Loucy (cell line): ENCODE measurements around the gene MROH8.
A peak's percentile ranks its signal among the peaks of the same experiment; 100 is the strongest.

Experiments used
- EZH2phosphoT487 ChIP-seq: fragments of 200-600 bp; IDR thresholded peaks from 2 replicates; pipeline ENCODE4 v1.6.1; 2018; ENCODE audit warnings: antibody characterized with exemption, mild to moderate bottlenecking, moderate library complexity, borderline replicate concordance
- TF ChIP-seq, protein P1 (sequence below): fragments of 200-600 bp; sonication (generic); conservative IDR thresholded peaks from 2 replicates; pipeline ENCODE4 v1.5.1; 2014; ENCODE audit warnings: mild to moderate bottlenecking, antibody characterized with exemption, low read length

DNA sequence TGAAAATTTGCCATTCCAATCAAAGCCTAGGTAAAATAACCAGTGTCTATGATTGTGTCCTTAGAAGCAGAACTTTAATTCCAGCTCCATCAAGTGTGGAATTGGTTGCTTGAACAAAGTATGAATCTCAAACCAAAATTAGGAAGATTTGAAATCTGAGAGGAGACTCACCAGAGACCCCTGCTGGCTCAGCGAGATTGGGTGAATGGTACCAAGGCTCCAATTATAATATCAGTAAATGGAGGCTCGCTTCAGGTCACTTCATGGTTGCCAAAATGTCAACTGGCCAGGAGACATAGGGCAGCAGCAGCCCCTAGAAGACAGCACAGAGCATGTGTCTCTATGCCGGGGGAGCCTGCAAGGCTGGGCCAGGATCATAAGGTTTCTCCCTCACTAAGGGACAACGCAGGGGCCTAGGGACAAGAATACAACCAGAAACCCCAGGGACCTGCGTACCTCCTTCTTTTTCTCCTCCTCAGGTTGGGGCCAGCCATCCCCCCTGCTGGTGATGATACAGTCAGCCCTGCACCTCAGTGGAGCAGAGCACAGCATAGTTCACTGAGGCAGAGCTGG, 97.5 kb downstream of the MROH8 start:
- TF ChIP-seq, protein P1, sequence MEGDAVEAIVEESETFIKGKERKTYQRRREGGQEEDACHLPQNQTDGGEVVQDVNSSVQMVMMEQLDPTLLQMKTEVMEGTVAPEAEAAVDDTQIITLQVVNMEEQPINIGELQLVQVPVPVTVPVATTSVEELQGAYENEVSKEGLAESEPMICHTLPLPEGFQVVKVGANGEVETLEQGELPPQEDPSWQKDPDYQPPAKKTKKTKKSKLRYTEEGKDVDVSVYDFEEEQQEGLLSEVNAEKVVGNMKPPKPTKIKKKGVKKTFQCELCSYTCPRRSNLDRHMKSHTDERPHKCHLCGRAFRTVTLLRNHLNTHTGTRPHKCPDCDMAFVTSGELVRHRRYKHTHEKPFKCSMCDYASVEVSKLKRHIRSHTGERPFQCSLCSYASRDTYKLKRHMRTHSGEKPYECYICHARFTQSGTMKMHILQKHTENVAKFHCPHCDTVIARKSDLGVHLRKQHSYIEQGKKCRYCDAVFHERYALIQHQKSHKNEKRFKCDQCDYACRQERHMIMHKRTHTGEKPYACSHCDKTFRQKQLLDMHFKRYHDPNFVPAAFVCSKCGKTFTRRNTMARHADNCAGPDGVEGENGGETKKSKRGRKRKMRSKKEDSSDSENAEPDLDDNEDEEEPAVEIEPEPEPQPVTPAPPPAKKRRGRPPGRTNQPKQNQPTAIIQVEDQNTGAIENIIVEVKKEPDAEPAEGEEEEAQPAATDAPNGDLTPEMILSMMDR: peak; percentile 66
- no peak for TF ChIP-seq EZH2phosphoT487
